Natural killer cell treated with Interleukin-12 subunit alpha and Interleukin-12 subunit beta and Interleukin-15 and Interleukin-18, amount 100 ng/mL, for 72 hours (primary cell): ENCODE measurements around the gene VPS18. TPM values are rescaled to one million over a fixed set of nuclear protein-coding genes. Genes with fewer than 3 reads are reported as not detected.

ENCODE experiments used
- ATAC-seq, 2 donors: fragments of 150-1000 bp; cut with Tn5 transposase in 1 of 2; sonication (Bioruptor Pico), chemical (Tn5 transposase) in 1 of 2; 2 replicates each; pipeline ENCODE4 v1.10.0; 2021
- DNase-seq: peaks from one replicate; pipeline ENCODE4 v3.0.0; 2022; ENCODE audit warnings: low spot score
- H3K27ac Mint-ChIP-seq, 2 donors: 1 replicate in 1 of 2; 2 replicates in 1 of 2; pipeline ENCODE4 v1.8.0; 2022; ENCODE audit warnings: mixed read lengths in 2 of 2, mild to moderate bottlenecking in 1 of 2, moderate library complexity in 1 of 2
- H3K27me3 Mint-ChIP-seq, 2 donors: 1 replicate in 1 of 2; 2 replicates in 1 of 2; pipeline ENCODE4 v1.8.0; 2022; ENCODE audit warnings: mixed read lengths in 2 of 2
- H3K36me3 Mint-ChIP-seq: one replicate; pipeline ENCODE4 v1.8.0; 2022; ENCODE audit warnings: mixed read lengths
- H3K4me1 Mint-ChIP-seq, 2 donors: 1 replicate in 1 of 2; 2 replicates in 1 of 2; pipeline ENCODE4 v1.8.0; 2022; ENCODE audit warnings: low read depth in 2 of 2, mixed read lengths in 2 of 2, mild to moderate bottlenecking in 1 of 2
- H3K4me3 Mint-ChIP-seq: one replicate; pipeline ENCODE4 v1.8.0; 2022; ENCODE audit warnings: mixed read lengths
- H3K9me3 Mint-ChIP-seq: 2 replicates; pipeline ENCODE4 v1.8.0; 2022; ENCODE audit warnings: mixed read lengths
- total RNA-seq, 2 donors: library from RNA; stranded (reverse); gene quantifications; one replicate each; pipeline ENCODE4 v1.2.3, GENCODE V29; 2022

Gene VPS18
- total RNA-seq, 2 donors from 2014 or later: 22.8 to 27.3 TPM

DNA sequence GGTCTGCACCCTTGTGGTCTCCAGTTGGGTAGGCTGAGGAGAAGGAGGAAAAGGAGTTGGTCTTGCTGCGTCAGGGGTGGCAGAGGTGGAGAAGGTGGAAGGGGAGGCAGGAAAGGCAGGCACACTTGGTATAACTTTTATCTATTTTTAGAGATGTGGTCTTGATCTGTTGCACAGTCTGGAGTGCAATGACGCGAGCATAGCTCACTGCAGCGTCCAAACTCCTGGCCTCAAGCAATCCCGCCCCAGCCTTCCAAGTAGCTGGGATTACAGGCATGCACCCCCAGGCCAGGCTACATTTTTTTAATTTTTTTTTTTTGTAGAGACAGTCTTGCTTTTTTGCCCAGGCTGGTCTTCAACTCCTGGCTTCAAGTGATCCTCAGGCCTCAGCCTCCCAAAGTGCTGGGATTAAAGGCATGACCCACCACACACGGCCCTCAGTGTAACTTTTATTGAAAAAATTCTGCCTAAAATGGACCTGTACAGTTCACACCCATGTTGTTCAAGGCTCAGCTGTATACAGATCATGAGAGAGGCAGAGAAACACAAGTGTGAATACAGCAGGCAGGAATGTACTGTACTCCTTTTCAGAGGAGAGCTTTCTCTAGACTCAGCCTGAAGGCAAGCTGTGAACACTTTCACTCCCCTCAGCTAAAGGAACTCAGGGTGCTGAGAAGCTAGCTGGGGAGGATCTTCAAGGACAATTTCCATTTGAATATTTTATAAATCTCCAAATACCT is 18.1 kb upstream of the VPS18 start:
- no peak for DNase-seq
- Mint-ChIP-seq H3K4me1 (peaks cover 6 to 9% of the 10 kb centered on the region in 2 donors), H3K27ac (no peak overlapping the region), H3K4me3 (no peak overlapping the region), H3K9me3 (no peaks in the 10 kb centered on the region), H3K27me3 (peaks cover 6 to 13% of the 10 kb centered on the region in 2 donors), H3K36me3 (no peaks in the 10 kb centered on the region)
- ATAC-seq: no peak

DNA sequence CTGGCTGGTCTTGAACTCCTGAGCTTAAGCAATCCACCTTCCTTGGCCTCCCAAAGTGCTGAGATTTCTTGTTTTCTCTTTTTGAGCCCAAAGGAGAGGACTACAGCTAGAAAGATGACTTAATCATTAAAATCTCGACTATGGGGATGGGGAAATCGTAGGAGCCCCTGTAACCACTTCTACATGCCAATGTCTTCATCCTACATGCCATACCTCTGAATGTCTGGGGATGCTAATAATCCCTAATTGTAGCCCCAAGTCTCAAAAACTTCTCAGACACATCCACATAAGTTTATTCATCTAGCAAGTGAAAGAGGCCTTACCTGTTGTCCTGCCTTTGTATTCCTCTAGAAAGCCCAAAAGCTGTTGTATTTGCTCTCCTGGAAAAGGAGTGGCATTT is 16.6 kb upstream of the VPS18 start:
- no peaks in the 10 kb centered on the region for H3K9me3 Mint-ChIP-seq
- ATAC-seq: no peak

DNA sequence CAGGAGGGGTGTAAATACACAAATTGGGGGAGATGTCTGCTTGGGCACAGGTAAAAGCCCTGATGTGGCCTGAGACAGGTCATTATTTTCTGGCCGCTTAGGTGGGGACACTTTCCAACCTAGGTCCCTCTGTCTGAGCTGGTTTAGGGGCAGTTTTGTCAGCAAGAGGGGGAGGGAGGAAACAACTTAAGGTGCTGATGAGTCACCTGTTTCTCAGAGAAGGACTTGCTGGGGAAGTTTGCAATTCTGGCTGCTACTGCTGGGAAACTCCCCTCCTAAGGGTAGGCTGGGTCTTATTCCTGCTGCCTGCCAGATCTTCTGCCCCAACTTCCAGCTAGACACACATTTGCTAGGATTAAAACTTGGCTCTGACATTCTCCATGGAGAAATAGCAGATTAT is 15.5 kb upstream of the VPS18 start:
- no peak for DNase-seq
- H3K4me1 Mint-ChIP-seq: peaks cover 6 to 9% of the 10 kb centered on the region in 2 donors
- H3K9me3 Mint-ChIP-seq: no peaks in the 10 kb centered on the region
- peak overlapping the region in 1 of 2 donors; percentile 78 for H3K27ac Mint-ChIP-seq
- peak; percentile 76 to 86 for ATAC-seq
- H3K27me3 Mint-ChIP-seq: peaks cover 0 to 6% of the 10 kb centered on the region in 2 donors
- H3K36me3 Mint-ChIP-seq: no peaks in the 10 kb centered on the region
- H3K4me3 Mint-ChIP-seq: no peak overlapping the region

More for the DNA sequence above, 16.6 kb upstream of the VPS18 start:
- Mint-ChIP-seq H3K27me3 (peaks cover 1 to 6% of the 10 kb centered on the region in 2 donors), H3K4me3 (no peak overlapping the region), H3K27ac (no peak overlapping the region), H3K4me1 (peaks cover 6 to 9% of the 10 kb centered on the region in 2 donors), H3K36me3 (no peaks in the 10 kb centered on the region)
- DNase-seq: no peak

DNA sequence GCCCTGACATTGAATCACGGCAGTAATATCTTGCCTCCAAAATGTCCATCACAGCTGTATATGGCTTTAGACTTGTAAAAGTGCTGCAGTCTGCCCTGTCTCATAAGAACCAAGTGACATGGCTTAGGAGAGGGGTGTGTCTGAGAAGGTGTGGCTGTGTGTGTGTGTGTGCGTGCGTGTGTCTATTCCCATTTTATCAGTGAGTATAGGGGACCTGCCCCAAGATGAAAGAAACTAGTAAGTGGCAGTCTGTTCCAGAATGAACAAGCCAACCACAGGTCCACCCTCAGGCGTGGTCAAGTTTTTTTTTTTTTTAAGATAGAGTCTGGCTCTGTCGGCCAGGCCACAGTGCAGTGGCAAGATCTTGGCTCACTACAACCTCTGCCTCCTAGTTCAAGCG is 14.6 kb upstream of the VPS18 start:
- Mint-ChIP-seq H3K4me1 (peaks cover 7 to 11% of the 10 kb centered on the region in 2 donors), H3K9me3 (no peaks in the 10 kb centered on the region), H3K27ac (no peak overlapping the region), H3K27me3 (peaks cover 0 to 3% of the 10 kb centered on the region in 2 donors), H3K36me3 (no peaks in the 10 kb centered on the region), H3K4me3 (no peak overlapping the region)
- no peak for DNase-seq
- peak; percentile 48 to 54 for ATAC-seq

DNA sequence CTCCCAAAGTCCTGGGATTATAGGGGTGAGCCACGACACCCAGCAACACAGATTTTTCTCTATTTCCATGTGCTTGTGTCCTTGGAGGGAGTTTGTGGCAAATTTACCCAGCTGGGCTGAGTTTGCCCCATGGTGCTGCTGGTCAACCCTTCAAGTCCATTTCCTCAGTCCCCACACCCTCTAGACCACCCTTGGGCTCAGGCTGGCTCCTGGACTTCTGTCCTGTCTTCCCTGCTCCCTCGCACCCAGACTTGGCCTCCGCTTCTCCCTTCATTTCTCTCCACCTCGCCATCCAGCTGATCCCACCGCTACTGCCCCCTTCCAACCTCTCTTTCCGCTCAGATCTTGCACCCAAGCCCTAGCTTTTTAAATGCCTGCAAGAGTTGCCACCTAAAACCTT is 12.9 kb upstream of the VPS18 start:
- H3K4me3 Mint-ChIP-seq: no peak overlapping the region
- no peaks in the 10 kb centered on the region for H3K9me3 Mint-ChIP-seq
- H3K4me1 Mint-ChIP-seq: peaks cover 14 to 17% of the 10 kb centered on the region in 2 donors
- ATAC-seq: no peak
- H3K27me3 Mint-ChIP-seq: peaks cover 0 to 9% of the 10 kb centered on the region in 2 donors
- DNase-seq: peak; percentile 49
- H3K27ac Mint-ChIP-seq: peak overlapping the region in 1 of 2 donors; percentile 39
- no peaks in the 10 kb centered on the region for H3K36me3 Mint-ChIP-seq

DNA sequence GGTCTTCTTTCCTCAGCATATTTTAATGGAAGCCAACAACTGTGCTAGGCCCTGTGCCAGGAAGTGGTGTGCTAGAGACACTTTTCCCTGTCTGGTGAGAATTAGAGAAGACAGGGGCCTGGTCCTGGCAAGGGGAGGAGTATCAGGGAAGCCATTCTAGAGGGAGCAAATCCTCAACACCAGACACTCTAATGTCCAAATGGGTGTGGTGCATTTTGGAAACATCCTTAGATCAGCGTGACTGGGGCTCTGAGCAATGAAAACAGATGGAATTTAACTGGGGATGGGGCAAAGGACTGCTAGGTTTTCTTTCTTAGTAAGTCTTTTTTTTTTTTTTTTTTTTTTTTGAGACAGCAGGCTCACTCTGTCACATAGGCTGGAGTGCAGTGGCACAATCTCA is 7.7 kb upstream of the VPS18 start:
- ATAC-seq: no peak
- Mint-ChIP-seq H3K27me3 (peaks cover 0 to 11% of the 10 kb centered on the region in 2 donors), H3K4me3 (no peak overlapping the region), H3K36me3 (no peaks in the 10 kb centered on the region), H3K4me1 (peaks cover 13 to 19% of the 10 kb centered on the region in 2 donors), H3K27ac (no peak overlapping the region), H3K9me3 (no peaks in the 10 kb centered on the region)
- peak; percentile 34 for DNase-seq

DNA sequence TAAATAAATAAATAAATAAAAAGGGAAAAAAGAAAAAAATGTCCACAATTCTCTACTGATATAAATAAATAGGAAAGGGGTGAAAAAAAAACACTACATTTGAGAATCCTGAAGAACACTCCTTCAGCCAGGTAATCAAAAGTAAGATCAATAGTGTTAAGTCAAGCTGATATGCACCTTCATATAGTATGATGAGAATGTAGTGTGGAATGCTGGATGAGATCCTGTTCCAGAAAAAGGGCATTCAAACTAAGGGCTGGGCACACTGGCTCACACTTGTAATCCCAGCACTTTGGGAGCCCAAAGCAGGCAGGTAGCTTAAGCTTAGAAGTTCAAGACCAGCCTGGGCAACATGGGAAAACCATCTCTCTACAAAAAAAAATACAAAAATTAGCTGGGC is 5.1 kb upstream of the VPS18 start:
- H3K9me3 Mint-ChIP-seq: no peaks in the 10 kb centered on the region
- ATAC-seq (no peak), DNase-seq (no peak)
- H3K27me3 Mint-ChIP-seq: peaks cover 0 to 11% of the 10 kb centered on the region in 2 donors
- no peaks in the 10 kb centered on the region for H3K36me3 Mint-ChIP-seq
- no peak overlapping the region for H3K27ac Mint-ChIP-seq
- no peak overlapping the region for H3K4me3 Mint-ChIP-seq
- peaks cover 32 to 42% of the 10 kb centered on the region in 2 donors for H3K4me1 Mint-ChIP-seq

DNA sequence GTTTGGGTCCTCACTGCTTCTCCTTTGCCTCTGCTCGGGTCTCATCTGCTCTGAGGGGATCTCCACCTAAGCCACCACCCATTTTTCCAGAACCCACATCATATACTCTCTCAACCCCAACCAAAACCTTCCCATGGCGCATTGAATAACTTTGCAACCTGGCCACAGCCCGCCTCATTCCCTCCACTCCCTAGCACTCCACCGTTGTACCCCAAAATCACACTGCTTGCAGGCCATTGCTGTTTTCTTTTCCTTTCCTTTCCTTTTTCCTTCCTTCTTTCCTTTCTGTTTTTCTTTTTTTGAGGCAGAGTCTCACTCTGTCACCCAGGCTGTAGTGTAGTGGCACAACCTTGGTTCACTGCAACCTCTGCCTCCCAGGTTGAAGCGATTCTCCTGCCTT is 3.1 kb upstream of the VPS18 start:
- Mint-ChIP-seq H3K4me1 (peaks cover 37 to 44% of the 10 kb centered on the region in 2 donors), H3K27ac (peak overlapping the region in 1 of 2 donors; percentile 48), H3K4me3 (no peak overlapping the region), H3K9me3 (no peaks in the 10 kb centered on the region), H3K27me3 (peaks cover 0 to 6% of the 10 kb centered on the region in 2 donors), H3K36me3 (no peaks in the 10 kb centered on the region)
- DNase-seq (no peak), ATAC-seq (no peak)

DNA sequence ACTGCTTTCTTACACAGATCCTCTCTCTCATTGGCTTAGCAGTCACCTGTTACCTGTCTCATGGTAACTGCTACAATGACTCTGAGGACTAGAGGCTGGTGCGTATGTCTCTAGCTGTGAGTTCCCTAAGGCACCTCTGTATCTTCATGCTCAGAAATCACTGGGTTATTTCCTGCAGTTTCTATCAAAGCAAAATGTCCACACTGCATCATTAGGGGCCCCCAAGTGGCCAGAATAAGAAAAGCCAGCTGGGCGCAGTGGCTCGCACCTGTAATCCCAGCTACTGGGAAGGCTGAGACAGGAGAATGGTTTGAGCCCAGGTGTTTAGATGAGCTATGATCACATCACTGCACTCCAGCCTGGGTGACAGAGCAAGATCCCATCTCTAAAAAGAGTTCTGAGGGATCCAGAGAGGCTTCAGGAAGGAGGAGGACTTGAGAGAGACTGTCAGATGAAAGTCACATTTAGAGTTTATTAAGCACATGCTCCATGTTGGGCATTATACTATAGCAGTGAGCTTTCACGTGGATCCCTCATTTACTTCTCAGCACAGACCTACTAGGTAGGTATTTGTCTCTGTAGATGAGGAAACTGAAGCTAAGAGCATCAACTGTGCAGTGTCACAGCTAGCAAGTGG is 2.3 kb upstream of the VPS18 start:
- H3K36me3 Mint-ChIP-seq: no peaks in the 10 kb centered on the region
- H3K4me3 Mint-ChIP-seq: peak overlapping the region; percentile 96
- H3K27me3 Mint-ChIP-seq: peaks cover 0 to 6% of the 10 kb centered on the region in 2 donors
- ATAC-seq (no peak), DNase-seq (peak; percentile 72)
- peaks cover 38 to 45% of the 10 kb centered on the region in 2 donors for H3K4me1 Mint-ChIP-seq
- H3K27ac Mint-ChIP-seq: peak overlapping the region in 1 of 2 donors; percentile 48
- H3K9me3 Mint-ChIP-seq: no peaks in the 10 kb centered on the region

DNA sequence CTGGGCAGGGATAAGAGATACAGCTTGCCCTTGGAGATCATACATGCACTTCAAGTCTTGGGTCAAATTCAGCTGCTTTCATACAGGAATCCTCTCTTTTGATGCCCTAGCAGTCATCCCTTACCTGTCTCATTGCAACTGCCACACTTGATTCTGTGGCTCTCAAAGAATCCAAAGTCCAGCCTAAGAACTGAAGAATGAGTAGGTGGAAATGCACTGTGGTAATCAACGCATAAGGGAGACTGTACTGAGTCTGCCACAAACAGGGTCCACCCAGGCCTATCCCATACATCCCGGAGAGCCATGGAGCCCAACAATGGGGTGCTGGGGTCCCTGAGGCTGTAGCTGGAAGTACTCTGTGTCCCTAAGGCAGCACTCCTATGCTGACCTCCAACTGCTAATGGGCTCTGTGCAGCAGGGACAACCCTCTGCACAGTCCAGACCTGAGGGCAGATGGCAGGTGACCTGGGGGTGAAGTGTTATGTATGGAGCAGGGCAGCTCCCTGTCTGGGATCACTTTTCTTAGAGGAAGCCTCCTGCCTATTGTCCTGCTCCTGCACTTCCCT is 1.7 kb upstream of the VPS18 start:
- no peak for DNase-seq
- H3K27ac Mint-ChIP-seq: peak overlapping the region; percentile 91 to 96
- H3K36me3 Mint-ChIP-seq: no peaks in the 10 kb centered on the region
- H3K4me3 Mint-ChIP-seq: peak overlapping the region; percentile 96
- H3K4me1 Mint-ChIP-seq: peaks cover 38 to 45% of the 10 kb centered on the region in 2 donors
- ATAC-seq: no peak
- H3K9me3 Mint-ChIP-seq: no peaks in the 10 kb centered on the region
- peaks cover 0 to 6% of the 10 kb centered on the region in 2 donors for H3K27me3 Mint-ChIP-seq

DNA sequence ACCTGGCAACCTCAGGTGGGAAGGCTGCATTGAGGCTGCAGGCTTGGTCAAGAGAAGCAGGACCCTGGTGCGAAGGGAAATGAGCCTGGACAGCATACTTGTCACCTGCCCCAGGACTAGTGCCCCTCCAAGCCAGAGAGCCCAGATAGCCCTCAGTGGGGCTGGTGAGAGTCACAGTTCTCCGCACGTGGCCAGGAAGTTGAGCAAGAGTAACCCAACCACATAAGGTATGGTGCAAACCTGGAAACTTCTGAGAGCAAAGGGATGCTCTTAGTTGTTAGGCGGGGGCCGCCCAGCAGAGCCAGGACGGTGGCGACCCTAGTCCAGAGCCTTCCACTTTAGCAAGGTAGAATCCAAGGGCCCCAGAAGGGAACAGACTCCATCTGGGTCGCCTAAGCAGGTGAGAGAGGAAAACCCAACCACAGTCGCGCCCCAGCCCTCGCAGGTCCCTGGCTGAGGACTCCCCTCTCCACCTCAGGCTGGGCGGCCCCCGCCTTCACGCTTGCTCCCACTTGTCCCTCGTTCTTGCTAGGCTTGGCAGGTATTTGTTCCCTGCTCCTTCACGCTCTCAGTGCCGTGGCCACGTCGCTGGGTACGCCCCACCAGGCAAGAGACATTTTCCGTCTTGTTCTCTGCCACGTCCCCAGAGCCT is 1.1 kb upstream of the VPS18 start:
- H3K27me3 Mint-ChIP-seq: peaks cover 0 to 6% of the 10 kb centered on the region in 2 donors
- no peak for DNase-seq

DNA sequence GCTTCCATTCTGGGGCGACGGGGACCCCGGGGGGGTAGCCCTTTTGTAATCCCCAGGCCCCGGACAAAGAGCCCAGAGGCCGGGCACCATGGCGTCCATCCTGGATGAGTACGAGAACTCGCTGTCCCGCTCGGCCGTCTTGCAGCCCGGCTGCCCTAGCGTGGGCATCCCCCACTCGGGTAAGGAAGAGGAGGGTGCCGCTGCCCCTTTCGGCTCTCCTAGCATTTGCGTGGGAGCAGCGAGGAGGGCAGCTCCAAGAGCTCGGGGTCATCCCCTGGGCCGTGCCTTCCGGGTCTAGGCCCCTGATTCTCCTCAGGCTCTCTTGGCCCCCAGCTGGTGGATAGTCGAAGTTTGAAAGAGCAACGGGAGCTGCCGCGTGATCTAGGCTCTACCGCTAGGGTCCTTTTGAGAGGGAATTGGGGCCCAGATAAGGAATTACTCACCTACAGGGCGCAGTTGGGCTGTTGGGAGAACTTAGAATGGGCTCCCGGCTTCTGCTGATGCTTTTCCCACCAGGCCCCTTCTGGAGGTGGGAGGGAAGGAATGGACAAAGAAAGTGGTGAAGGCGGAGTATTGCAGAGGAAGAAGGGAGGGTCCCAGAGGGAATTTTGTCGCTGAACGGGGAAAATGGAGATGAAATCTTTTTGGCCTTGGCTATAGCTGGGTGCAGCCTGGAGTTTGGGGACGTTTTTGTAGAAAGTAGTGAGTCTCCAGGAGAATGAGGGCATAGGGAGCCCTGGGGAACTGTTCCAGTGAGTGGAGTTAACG is 615 bp downstream of the VPS18 start:
- Mint-ChIP-seq H3K9me3 (no peaks in the 10 kb centered on the region), H3K4me1 (peaks cover 44 to 45% of the 10 kb centered on the region in 2 donors), H3K36me3 (no peaks in the 10 kb centered on the region), H3K27ac (peak overlapping the region; percentile 91 to 96), H3K4me3 (peak overlapping the region; percentile 96), H3K27me3 (peaks cover 0 to 6% of the 10 kb centered on the region in 2 donors)
- ATAC-seq (peak; percentile 60 to 72), DNase-seq (peak; percentile 80)

More for the DNA sequence above, 1.1 kb upstream of the VPS18 start:
- ATAC-seq: peak; percentile 26 to 67
- peak overlapping the region; percentile 96 for H3K4me3 Mint-ChIP-seq
- peak overlapping the region; percentile 91 to 96 for H3K27ac Mint-ChIP-seq
- H3K4me1 Mint-ChIP-seq: peaks cover 38 to 45% of the 10 kb centered on the region in 2 donors
- no peaks in the 10 kb centered on the region for H3K9me3 Mint-ChIP-seq
- no peaks in the 10 kb centered on the region for H3K36me3 Mint-ChIP-seq
